H54 (cell line): ENCODE data around the gene SND1.

Experiments used
- DNase-seq: peaks from one replicate; pipeline ENCODE4 v3.0.0; 2011; ENCODE audit warnings: low spot score, mixed read lengths; ENCODE audit not compliant: insufficient read length
- FAIRE-seq: peaks from 3 replicates; lab custom pipeline; 2011; peaks lifted over from hg19 to GRCh38; lab: Jason Lieb, UNC
- POLR2A ChIP-seq: IDR thresholded peaks from 2 replicates; pipeline ENCODE4 v1.6.1; 2011; ENCODE audit warnings: low read depth, mild to moderate bottlenecking, low read length

Gene SND1

DNA sequence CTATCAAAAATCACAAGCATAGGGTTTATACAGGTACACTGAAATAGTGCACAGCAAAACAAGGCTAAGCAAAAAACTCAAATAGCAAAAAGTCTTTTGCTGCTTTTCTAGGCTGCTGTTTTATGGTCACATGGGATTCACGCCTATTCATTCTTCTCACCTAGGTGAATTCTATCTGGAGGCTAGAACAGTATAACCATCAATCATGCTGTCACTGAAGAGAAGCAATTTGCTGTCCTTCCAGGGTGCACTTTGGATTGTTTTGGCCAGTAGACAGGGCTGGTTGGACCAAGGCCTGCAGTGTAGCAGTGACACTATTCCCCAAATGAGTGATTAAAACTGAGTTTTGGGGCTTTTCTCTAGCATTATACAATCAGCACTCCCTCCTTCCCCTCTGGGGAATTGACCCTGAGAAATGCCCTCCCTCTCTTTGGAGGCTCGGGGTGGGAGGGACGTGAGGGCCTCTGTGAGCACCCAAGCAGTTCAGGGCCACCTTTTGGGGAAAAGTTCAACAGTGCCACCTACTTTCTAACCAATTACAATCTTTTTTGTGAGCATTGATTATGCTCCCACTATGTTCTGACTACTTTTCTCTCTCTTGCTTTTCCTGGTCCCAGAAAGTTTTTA is 16.2 kb upstream of the SND1 start:
- FAIRE-seq: no peak

DNA sequence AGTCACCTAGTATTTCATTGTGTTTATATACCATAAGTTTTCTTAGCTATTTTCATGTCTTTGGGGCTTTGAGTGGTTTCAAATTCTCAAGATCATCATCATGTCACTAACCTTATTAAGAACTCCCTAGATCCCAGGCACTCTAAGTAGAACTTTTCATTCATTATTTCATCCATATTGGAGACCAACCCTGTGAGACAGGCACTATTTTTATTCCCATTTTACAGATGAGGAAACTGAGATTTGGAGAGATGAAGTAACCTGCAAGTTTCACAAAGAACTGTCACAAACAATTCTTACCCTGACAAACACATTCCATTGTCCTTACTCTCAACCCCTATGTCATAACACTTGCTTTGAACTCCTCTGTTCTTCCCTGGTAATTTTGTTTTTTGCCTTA is 13.8 kb upstream of the SND1 start:
- DNase-seq (no peak), FAIRE-seq (no peak)
- TF ChIP-seq POLR2A: no peak

More for the DNA sequence above, 16.2 kb upstream of the SND1 start:
- no peak for TF ChIP-seq POLR2A
- DNase-seq: no peak

DNA sequence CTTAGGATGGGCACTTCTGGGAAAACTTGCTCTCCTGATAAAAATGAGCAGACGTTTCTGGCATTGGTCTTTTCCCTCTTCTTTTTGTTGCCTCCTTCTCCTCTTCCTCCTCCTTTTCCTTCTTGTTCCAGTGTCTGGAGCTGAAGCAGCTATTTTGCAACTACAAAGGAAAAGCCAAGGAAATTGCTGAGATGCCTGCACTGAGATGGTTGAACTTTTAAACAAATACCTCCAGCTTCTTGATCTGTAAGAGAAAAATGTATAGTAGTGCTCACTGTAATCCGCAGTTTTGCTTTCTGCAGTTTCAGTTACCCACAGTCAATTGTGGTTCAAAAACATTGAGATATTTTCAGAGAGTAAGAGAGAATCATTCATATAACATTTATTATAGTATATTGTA is 7.5 kb upstream of the SND1 start:
- DNase-seq (no peak), FAIRE-seq (no peak)
- no peak for TF ChIP-seq POLR2A

GRCh38 chr7:127647636-127648035 is 4.4 kb upstream of the SND1 start:
- no peak for TF ChIP-seq POLR2A
- FAIRE-seq: no peak
- DNase-seq: no peak

DNA sequence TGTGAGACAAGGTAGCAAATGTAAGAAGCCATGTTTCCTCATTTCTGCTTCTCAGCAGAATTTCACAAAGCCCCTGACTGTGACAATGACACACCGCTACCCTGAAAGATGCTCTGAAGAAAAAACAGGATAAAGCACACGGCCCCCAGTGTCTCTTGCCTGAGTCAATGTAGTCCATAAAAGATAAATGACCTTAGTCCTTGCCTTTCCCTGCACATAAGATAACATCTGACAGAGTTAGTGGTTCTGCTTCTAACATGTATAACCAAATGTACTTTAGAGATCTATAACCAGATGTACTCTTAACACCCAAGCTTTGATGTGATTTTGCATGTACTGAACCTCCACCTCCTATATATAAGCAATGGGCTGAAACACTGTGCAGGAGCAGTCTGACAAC is 3.0 kb upstream of the SND1 start:
- DNase-seq (no peak), FAIRE-seq (no peak)
- TF ChIP-seq POLR2A: no peak

- DNase-seq (no peak), FAIRE-seq (no peak)
- TF ChIP-seq POLR2A: no peak
Measured at GRCh38 chr7:127650847-127651555, 993 bp upstream of the SND1 start.

DNA sequence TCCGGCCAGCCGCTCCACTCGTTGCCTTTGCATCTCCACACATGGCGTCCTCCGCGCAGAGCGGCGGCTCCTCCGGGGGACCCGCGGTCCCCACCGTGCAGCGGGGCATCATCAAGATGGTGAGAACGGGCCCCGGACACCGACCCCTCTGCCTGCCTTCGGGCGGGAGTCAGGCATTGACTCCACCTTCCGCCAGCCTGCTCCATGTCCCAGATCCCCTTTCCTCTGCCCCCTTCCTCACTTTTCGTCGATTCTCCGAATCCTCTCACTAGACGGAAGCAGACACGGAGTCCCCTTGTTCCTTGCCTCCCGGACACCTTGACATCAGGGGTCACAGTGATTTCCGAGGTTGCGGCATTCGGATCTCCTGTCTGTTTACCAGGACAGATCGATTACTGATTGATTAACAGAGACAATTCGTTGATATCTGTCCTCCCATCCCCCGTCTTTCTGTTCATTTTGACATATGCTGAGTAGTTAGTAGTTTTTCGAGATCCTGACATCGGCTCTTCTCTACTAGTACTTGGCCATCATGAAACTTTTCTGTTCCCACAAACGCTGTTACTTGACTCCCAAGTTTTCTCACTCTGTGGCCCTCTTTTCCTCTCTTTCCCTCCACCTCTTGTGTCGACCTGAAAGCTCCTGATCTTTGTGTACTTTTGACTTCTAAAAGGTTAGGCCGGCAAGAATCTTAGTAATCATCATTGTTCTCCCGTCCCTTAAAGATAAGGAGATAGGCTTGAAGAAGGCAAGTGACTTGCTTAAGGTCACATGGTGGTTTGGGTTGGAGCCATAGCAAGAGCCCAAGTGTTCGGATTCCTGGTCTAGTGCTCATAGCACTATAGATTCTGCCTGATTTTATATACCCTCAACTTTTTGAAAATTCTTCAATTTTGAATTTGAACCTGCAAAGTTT is 597 bp downstream of the SND1 start:
- TF ChIP-seq POLR2A: no peak
- DNase-seq (no peak), FAIRE-seq (no peak)

DNA sequence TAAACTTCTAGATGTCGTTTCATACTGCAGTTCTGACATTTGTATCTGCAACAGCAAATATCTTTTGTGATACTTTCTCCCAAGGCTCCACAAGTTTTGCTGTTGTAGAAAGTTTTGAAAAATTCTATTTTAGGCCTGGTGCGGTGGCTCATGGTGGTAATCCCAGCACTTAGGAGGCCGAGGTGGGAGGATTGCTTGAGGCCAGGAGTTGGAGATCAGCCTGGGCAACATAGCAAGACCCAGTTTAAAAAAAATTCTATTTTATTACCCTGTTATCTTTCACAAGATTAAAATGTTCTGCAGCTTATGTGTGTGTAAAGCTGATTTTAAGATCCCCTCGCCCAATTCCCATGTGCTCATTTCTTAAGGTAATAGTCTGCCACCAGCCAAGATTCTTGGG is 1.4 kb downstream of the SND1 start:
- FAIRE-seq (no peak), DNase-seq (no peak)
- no peak for TF ChIP-seq POLR2A

- no peak for TF ChIP-seq POLR2A
- DNase-seq (no peak), FAIRE-seq (no peak)
Measured at GRCh38 chr7:127654404-127655394, 2.7 kb downstream of the SND1 start.

- no peak for DNase-seq
- no peak for TF ChIP-seq POLR2A
- FAIRE-seq: no peak
Measured at GRCh38 chr7:127655720-127656119, 3.7 kb downstream of the SND1 start.

- DNase-seq: no peak
- FAIRE-seq: no peak
- TF ChIP-seq POLR2A: no peak
Measured at GRCh38 chr7:127657500-127657899, 5.5 kb downstream of the SND1 start.

DNA sequence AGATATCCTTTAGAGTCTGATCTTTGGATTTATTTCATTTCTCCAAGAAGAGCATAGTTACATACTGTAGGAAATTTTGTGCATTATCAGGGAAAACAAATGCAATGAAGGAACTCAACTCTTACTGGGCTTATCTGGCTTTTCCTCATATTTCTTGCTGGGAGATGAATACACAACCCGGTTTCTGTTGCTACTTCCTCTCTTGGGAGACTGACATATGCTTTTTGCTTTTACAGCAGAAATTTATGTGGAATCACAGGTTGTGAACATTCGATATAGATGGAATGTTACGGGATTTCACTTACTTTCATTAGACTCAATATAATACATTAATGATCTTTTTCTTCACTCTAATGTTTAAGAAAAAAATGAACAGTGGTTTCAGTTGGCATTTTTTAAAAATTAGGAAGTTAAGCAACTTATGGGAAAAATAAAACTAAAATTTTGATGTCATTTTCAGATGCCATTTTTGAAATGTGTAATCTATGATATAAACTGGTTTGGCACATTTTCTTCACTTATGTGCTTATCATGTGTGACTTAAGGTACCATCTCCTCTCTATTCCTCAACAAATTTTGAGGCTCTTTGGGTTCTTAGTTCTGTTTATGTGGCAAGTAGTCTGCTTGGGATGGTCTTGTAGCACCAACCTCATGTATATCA is 7.1 kb downstream of the SND1 start:
- FAIRE-seq: no peak
- DNase-seq: no peak
- no peak for TF ChIP-seq POLR2A
